ENCODE measurements around the gene RNU6-1.

Gene RNU6-1

DNA sequence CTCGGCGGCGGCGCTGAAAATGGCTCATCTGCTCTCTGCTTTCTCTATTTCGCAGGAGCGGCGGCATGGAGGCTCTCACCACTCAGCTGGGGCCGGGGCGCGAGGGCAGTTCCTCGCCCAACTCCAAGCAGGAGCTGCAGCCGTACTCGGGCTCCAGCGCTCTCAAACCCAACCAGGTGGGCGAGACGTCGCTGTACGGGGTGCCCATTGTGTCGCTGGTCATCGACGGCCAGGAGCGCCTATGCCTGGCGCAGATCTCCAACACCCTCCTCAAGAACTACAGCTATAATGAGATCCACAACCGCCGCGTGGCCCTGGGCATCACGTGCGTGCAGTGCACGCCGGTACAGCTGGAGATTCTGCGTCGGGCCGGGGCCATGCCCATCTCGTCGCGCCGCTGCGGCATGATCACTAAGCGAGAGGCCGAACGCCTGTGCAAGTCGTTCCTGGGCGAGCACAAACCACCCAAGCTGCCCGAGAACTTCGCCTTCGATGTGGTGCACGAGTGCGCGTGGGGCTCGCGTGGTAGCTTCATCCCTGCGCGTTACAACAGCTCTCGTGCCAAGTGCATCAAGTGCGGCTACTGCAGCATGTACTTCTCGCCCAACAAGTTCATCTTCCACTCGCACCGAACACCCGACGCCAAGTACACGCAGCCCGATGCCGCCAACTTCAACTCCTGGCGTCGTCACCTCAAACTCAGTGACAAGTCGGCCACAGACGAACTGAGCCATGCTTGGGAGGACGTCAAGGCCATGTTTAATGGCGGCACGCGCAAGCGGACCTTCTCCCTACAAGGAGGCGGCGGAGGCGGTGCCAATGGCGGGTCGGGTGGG is 13.7 kb downstream of the RNU6-1 start:
- Histone ChIP-seq H3K36me3 (ENCODE audit: insufficient read depth, low read length) (no peaks in the 10 kb centered on the region), H3K27ac (ENCODE audit: low read depth, low read length) (no peak overlapping the region), H2AFZ (ENCODE audit: low read length, unreplicated experiment) (no peak overlapping the region), H3K27me3 (ENCODE audit: insufficient read depth, low read length) (peaks cover 99% of the 10 kb centered on the region), H3K4me3 (ENCODE audit: low read depth, low read length) (peak overlapping the region; percentile 69), H3K4me1 (ENCODE audit: control insufficient read depth, insufficient read depth, low read length, unreplicated experiment) (no peaks in the 10 kb centered on the region), H3K79me2 (ENCODE audit: control insufficient read depth, insufficient read depth, low read length, unreplicated experiment) (no peaks in the 10 kb centered on the region)

DNA sequence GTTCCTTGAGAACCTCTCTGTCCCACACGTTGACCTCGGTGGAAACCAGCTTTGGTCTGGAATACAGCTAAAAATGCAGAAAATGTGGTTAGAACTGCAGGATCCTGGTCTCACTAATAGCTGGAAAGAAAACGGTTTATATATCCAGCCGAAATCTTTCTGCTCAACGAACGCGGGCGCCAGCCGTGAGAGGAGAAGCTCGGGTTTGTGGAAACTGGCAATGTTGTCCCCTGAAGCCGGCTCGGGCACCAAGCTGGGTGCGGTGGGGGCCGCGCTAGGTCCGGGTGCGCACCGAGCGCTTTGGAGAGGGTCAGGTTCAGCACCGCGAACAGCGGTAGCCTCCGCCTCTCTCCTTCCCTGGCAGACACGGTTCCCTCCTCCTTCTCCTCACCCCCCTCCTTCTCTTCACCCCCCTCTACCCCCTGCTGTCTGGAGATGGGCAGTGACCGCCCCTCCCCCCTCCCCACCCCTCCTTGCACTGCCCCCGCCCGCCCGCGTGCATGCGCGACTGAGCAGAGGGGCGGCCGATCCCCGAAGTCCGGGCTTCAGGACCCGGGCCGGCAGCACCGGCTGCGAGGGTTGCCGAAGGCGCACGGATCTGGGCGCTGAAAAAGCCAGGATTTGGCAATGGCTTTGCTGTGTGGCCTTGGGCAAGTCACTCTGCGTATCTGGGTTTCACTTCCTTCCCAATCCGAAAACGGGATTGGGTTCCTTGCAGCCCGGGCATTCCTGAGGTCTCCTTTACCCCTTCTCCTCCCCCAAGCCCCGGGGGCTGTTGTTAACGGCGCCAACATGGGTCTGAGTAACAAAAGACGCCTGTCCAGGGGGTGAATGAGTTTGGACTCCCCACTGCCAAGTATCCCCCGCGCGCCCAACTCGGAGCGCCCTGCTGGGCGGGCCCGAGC is 14.6 kb downstream of the RNU6-1 start, which contains the start of gene SKOR1:
SKOR1 (plus strand) TSS at position 534 of the 905 bp plus-strand sequence; CDS start at position 628, 94 bp downstream.
- no peak within 1 kb of the TSS for H2AFZ ChIP-seq (ENCODE audit: low read length, unreplicated experiment)
- peaks cover 99% of the 10 kb centered on the region for H3K27me3 ChIP-seq (ENCODE audit: insufficient read depth, low read length)
- H3K4me3 ChIP-seq (ENCODE audit: low read depth, low read length), result peak within 1 kb of the TSS; percentile 69
- H3K79me2 ChIP-seq (ENCODE audit: control insufficient read depth, insufficient read depth, low read length, unreplicated experiment), result no peaks in the 10 kb centered on the region
- no peak within 1 kb of the TSS for H3K27ac ChIP-seq (ENCODE audit: low read depth, low read length)
- H3K4me1 ChIP-seq (ENCODE audit: control insufficient read depth, insufficient read depth, low read length, unreplicated experiment), result no peaks in the 10 kb centered on the region
- no peaks in the 10 kb centered on the region for H3K36me3 ChIP-seq (ENCODE audit: insufficient read depth, low read length)

DNA sequence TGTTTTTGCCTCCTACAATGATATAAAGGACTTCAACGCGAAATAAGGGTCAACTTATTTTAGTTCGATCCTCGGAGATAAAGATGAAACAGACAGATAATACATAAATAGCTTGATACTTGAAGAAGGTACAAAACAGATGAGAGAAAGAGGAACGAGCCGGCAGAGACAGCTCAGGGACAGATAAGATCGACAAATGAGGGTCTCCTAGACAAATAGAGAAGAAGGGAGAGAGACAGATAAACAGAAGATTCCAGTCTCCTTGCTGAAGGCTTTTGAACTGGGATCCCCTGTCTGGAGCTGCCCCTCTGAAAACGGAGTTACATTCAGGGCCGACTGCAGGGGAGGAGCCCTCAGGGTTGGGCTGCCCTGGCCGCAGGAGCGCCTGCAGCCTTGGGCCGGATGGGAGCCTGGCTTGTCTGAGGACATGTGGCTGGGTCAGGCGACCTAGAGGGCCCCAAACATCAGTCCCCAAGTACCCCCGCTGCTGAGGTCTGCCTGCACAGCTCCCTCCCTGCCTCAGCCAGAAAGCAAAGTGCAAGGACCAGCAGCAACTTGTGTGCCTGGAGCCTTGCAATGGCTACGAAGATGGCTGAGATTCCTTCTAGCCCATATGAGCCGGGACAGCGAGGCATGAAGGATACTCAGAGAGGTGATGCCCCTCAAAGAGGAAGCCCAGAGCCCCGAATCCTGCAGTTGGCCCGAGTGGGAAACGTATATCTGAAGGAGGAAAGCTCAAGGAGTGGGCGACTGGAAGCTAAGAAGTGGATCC is 15.5 kb downstream of the RNU6-1 start:
- H3K27me3 ChIP-seq (ENCODE audit: insufficient read depth, low read length), result peaks cover 99% of the 10 kb centered on the region
- no peak overlapping the region for H2AFZ ChIP-seq (ENCODE audit: low read length, unreplicated experiment)
- H3K36me3 ChIP-seq (ENCODE audit: insufficient read depth, low read length), result no peaks in the 10 kb centered on the region
- no peaks in the 10 kb centered on the region for H3K4me1 ChIP-seq (ENCODE audit: control insufficient read depth, insufficient read depth, low read length, unreplicated experiment)
- H3K27ac ChIP-seq (ENCODE audit: low read depth, low read length), result no peak overlapping the region
- H3K79me2 ChIP-seq (ENCODE audit: control insufficient read depth, insufficient read depth, low read length, unreplicated experiment), result no peaks in the 10 kb centered on the region
- 0 out of 2 replicates have a peak overlapping the region, but pooled peaks have one; percentile 33 for H3K4me3 ChIP-seq (ENCODE audit: low read depth, low read length)

DNA sequence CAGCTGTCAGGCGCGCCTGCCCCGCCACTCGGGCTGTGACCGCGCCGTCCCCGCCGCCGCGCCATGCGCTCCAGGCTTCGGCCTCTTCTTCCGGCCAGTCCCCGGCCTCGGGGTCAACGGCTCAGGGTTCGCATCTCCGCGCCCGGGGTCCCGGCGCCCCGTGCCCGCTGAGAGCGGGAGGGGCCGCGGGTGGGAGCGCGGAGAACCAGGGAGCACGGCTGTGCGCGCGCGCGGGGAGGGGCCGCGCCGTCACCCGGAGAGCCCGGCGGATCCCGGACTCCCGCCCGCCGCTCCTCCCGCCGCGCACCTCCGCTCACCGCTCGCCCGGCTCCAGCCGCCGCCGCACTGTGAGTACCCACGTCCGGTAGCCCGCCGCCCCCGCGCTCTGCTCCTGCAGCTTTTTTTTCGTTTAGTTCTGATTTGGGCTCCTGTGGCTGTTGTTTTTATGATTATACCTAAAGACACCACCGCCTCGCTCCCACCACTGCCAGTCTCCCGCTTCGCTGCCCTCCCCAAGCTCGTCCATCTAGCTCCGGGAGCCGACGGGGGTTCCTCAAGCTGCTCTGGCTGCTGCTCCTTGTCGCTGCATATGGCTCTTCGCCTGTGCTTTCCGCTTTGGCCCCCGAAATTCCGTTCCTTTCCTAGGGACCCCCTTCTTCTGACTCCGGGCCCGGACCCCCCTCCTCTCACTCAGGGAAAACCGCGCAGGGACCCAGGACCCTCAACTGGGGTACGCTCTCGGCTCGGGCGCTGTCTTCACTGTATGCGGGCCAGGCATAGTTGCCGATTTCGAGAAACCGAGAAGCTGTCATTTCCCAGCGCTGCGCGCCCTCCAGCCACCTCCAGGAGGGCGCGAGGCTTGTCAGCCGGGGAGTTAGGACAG is 16.3 kb downstream of the RNU6-1 start:
- H3K4me3 ChIP-seq (ENCODE audit: low read depth, low read length), result peak overlapping the region; percentile 33; the same call in 1 of the 2 replicates
- H3K79me2 ChIP-seq (ENCODE audit: control insufficient read depth, insufficient read depth, low read length, unreplicated experiment), result no peaks in the 10 kb centered on the region
- no peak overlapping the region for H2AFZ ChIP-seq (ENCODE audit: low read length, unreplicated experiment)
- H3K4me1 ChIP-seq (ENCODE audit: control insufficient read depth, insufficient read depth, low read length, unreplicated experiment), result no peaks in the 10 kb centered on the region
- H3K27me3 ChIP-seq (ENCODE audit: insufficient read depth, low read length), result peaks cover 98% of the 10 kb centered on the region
- no peaks in the 10 kb centered on the region for H3K36me3 ChIP-seq (ENCODE audit: insufficient read depth, low read length)
- H3K27ac ChIP-seq (ENCODE audit: low read depth, low read length), result no peak overlapping the region

DNA sequence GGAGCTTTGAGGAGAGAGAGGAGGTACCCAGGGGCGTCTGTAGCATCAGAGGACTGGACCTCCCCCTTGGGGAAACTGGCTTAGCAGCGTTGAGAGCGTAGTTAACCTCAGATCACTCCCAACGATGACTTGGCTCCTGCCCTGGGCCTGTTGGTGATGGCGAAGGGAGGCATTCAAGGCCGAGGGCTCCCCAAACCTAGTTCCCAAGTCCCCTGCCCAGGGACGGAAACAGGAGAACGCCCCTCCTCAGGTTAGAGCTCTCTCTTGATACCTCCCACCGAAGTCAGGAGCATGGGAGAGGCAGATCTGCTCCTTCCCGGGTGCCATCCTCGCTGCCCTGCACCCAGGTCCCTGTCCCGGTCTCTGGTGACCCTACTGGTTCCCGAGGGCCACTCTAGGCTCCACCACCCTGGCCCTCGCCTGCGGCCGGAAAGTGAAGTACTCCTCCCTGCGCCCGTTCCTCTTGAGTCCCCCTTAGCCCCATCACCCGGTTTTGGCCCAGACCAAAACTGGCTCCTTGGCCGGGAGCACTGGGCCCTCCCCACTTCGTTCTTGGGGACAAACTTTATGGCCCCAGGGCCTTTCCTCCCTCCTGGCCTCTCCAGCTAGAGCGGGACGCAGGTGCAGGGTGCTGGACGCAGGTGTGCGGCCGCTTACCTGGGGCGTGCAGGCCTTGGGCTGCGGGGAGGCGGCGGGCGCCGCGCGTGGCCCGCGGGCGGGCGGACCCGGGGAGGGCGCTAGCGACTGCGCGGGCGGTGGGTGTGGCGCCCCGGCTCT is 17.1 kb downstream of the RNU6-1 start:
- Histone ChIP-seq H3K36me3 (ENCODE audit: insufficient read depth, low read length) (no peaks in the 10 kb centered on the region), H3K79me2 (ENCODE audit: control insufficient read depth, insufficient read depth, low read length, unreplicated experiment) (no peaks in the 10 kb centered on the region), H2AFZ (ENCODE audit: low read length, unreplicated experiment) (no peak overlapping the region), H3K27ac (ENCODE audit: low read depth, low read length) (no peak overlapping the region), H3K4me3 (ENCODE audit: low read depth, low read length) (no peak overlapping the region), H3K4me1 (ENCODE audit: control insufficient read depth, insufficient read depth, low read length, unreplicated experiment) (no peaks in the 10 kb centered on the region), H3K27me3 (ENCODE audit: insufficient read depth, low read length) (peaks cover 97% of the 10 kb centered on the region)

DNA sequence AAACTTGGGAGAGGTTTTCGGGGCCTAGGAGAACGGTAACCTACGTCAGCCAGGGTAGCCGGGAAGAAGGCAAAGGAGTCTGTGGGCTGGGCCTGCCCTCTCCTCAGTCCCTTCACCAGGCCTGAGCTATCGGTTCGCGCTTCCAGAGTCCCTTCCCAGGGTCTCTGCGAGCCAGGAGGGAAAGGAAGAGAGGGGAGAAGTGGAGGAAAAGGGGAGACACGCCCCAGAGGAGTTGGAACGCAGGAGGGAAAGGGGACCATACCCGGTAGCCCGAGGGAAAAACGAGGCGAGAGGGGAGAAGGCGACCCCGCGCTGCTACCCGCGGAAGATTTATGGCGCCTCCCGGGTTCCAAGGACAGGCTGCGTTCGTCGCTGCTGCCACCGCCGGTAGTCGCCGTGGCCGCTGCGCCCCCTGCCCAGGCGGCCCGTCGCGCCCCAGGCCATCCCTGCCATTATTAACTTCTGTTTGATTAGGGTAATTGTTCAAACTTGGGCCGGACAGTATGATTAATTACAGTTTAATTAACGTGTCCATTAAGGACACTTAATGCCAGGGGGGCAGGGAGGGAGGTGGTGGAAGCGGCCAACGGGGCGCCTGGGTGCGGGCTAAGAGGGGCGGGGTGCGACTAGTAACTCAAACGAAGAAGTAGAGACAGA is 17.9 kb downstream of the RNU6-1 start:
- no peaks in the 10 kb centered on the region for H3K79me2 ChIP-seq (ENCODE audit: control insufficient read depth, insufficient read depth, low read length, unreplicated experiment)
- no peak overlapping the region for H3K27ac ChIP-seq (ENCODE audit: low read depth, low read length)
- no peaks in the 10 kb centered on the region for H3K36me3 ChIP-seq (ENCODE audit: insufficient read depth, low read length)
- no peak overlapping the region for H3K4me3 ChIP-seq (ENCODE audit: low read depth, low read length)
- H3K27me3 ChIP-seq (ENCODE audit: insufficient read depth, low read length), result peaks cover 94% of the 10 kb centered on the region
- H2AFZ ChIP-seq (ENCODE audit: low read length, unreplicated experiment), result no peak overlapping the region
- H3K4me1 ChIP-seq (ENCODE audit: control insufficient read depth, insufficient read depth, low read length, unreplicated experiment), result no peaks in the 10 kb centered on the region

DNA sequence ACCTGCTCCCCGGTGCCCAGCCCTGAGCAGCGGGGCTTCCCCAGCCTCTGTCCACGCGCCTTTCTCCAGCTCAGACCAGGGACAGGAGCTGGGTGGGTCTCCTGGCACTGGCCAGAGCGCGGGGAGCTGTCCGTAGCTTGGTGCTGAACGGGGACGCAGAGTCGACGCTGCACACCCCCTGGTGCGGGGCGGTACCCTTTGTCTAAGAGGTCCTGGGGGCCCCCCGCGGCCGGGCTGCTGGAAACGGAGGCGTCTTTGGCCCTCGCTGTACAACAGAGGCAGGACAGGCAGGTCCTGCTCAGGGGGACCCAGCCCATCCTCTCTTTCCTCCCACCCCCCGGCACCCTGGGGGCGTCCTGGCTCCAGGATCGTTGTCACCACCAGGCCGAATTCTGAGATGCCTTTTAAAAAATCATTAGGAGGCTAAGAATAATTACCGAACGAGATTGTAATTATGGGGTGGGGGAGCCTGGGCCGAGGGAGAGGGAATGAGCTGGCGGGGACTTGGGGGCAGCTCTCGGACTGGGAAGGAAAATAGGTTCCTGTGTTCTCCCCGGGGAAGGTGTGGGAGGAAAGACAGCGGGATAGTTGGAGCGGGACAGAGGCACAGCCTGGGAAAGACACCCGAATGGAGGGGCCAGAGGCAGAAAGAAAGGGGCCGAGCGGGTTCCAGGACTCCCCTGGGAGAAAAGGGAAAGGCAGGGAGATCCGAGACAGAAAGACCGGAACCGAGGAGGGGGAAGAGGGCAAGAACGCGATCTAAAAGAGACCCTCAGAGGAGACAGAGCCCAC is 18.7 kb downstream of the RNU6-1 start:
- Histone ChIP-seq H2AFZ (ENCODE audit: low read length, unreplicated experiment) (no peak overlapping the region), H3K36me3 (ENCODE audit: insufficient read depth, low read length) (no peaks in the 10 kb centered on the region), H3K27ac (ENCODE audit: low read depth, low read length) (no peak overlapping the region), H3K79me2 (ENCODE audit: control insufficient read depth, insufficient read depth, low read length, unreplicated experiment) (no peaks in the 10 kb centered on the region), H3K4me1 (ENCODE audit: control insufficient read depth, insufficient read depth, low read length, unreplicated experiment) (no peaks in the 10 kb centered on the region), H3K27me3 (ENCODE audit: insufficient read depth, low read length) (peaks cover 94% of the 10 kb centered on the region), H3K4me3 (ENCODE audit: low read depth, low read length) (no peak overlapping the region)

DNA sequence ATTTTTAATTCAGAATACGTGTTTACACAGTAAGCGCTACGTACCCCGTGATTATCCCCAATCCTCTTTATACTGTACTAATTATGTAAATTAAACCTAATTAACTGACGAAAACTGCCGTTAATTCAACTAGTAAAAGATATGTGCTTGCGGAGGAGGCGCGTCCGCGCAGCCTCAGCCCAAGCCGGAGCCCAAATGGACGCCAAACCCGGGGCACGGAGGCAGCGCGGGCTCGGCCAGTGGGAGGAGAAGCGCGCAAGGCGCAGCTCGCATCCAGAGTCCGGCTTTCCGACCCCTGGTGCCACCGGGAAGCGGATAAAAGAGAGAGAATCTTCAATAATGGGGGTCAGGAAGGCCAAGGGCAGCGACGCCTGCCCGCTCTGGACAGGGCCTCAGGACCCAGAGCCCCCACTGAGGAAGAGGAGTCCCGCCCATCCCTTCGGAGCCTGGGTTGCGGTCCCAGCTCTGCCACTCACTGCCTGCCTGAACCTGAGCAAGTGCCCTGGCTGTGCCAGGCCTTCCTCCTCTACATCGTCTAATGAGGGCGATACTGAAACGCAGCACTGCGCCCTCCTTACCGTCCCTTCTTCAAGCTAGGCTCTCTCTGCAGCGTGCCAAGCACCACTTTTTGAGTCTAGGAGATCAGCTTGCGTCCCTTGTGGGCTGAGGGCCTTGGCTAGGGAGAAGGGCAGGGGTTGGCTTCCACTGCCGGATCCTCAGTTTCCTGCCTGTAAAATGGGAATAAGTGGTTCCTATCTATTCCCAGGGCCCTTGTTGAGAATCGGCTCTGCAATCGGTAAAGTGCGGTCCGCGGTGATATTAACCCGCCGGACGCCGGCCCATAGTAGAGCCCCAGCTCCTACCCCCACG is 19.5 kb downstream of the RNU6-1 start:
- H3K79me2 ChIP-seq (ENCODE audit: control insufficient read depth, insufficient read depth, low read length, unreplicated experiment), result no peaks in the 10 kb centered on the region
- H3K36me3 ChIP-seq (ENCODE audit: insufficient read depth, low read length), result no peaks in the 10 kb centered on the region
- H3K4me3 ChIP-seq (ENCODE audit: low read depth, low read length), result no peak overlapping the region
- peaks cover 89% of the 10 kb centered on the region for H3K27me3 ChIP-seq (ENCODE audit: insufficient read depth, low read length)
- H3K27ac ChIP-seq (ENCODE audit: low read depth, low read length), result no peak overlapping the region
- no peaks in the 10 kb centered on the region for H3K4me1 ChIP-seq (ENCODE audit: control insufficient read depth, insufficient read depth, low read length, unreplicated experiment)
- H2AFZ ChIP-seq (ENCODE audit: low read length, unreplicated experiment), result no peak overlapping the region

All from ACC112 (cell line).